Trophoblast cell (in vitro differentiated cells and primary cell): Measurements from ENCODE around the gene HES6.

Source experiments
- DNase-seq, 2 donors: peaks; one replicate each; pipeline ENCODE4 v3.0.0-alpha.2; 2016
- H2AFZ ChIP-seq: 2 replicates; pipeline ENCODE4 v1.6.1; 2013; ENCODE audit warnings: low read length, moderate library complexity, mild to moderate bottlenecking; ENCODE audit not compliant: insufficient read depth, poor library complexity
- H2AK5ac ChIP-seq: 2 replicates; pipeline ENCODE4 v1.6.1; 2013; ENCODE audit warnings: mild to moderate bottlenecking, low read length
- H2BK120ac ChIP-seq: 2 replicates; pipeline ENCODE4 v1.6.1; 2013; ENCODE audit warnings: low read length, mild to moderate bottlenecking, moderate library complexity; ENCODE audit not compliant: insufficient read depth, poor library complexity
- H2BK12ac ChIP-seq: 2 replicates; pipeline ENCODE4 v1.6.1; 2013; ENCODE audit warnings: mild to moderate bottlenecking, low read length, moderate library complexity
- H2BK5ac ChIP-seq: 2 replicates; pipeline ENCODE4 v1.6.1; 2013; ENCODE audit warnings: low read length, low read depth, moderate library complexity, mild to moderate bottlenecking; ENCODE audit not compliant: poor library complexity
- H3K14ac ChIP-seq: 2 replicates; pipeline ENCODE4 v1.6.1; 2013; ENCODE audit warnings: mild to moderate bottlenecking, low read length
- H3K18ac ChIP-seq: 2 replicates; pipeline ENCODE4 v1.6.1; 2013; ENCODE audit warnings: mild to moderate bottlenecking, low read length
- H3K23ac ChIP-seq: 2 replicates; pipeline ENCODE4 v1.6.1; 2013; ENCODE audit warnings: low read length
- H3K27ac ChIP-seq: 2 replicates; pipeline ENCODE4 v1.5.1; 2013; ENCODE audit warnings: low read depth, mild to moderate bottlenecking, inconsistent platforms, low read length, moderate library complexity
- H3K27me3 ChIP-seq: 2 replicates; pipeline ENCODE4 v1.6.1; 2013; ENCODE audit warnings: inconsistent platforms, mild to moderate bottlenecking, low read length, moderate library complexity; ENCODE audit not compliant: insufficient read depth
- H3K36me3 ChIP-seq, 2 experiments: 1 replicate in 1 of 2; 2 replicates in 1 of 2; pipeline ENCODE4 v1.6.1; 2013; ENCODE audit warnings: low read length in 2 of 2, mild to moderate bottlenecking in 2 of 2, moderate library complexity in 1 of 2; ENCODE audit not compliant: insufficient read depth in 2 of 2, control insufficient read depth in 1 of 2
- H3K4ac ChIP-seq: 2 replicates; pipeline ENCODE4 v1.6.1; 2013; ENCODE audit warnings: low read depth, mild to moderate bottlenecking, low read length, moderate library complexity
- H3K4me1 ChIP-seq, 2 experiments: 1 replicate in 1 of 2; 2 replicates in 1 of 2; pipeline ENCODE4 v1.6.1; 2013; ENCODE audit warnings: low read length in 2 of 2, mild to moderate bottlenecking in 2 of 2, moderate library complexity in 1 of 2; ENCODE audit not compliant: insufficient read depth in 2 of 2, control insufficient read depth in 1 of 2
- H3K4me2 ChIP-seq: 2 replicates; pipeline ENCODE4 v1.6.1; 2013; ENCODE audit warnings: inconsistent platforms, mild to moderate bottlenecking, low read length, moderate library complexity
- H3K4me3 ChIP-seq: 2 replicates; pipeline ENCODE4 v1.5.1; 2013; ENCODE audit warnings: mild to moderate bottlenecking, low read depth, low read length, inconsistent platforms
- H3K79me1 ChIP-seq: one replicate; pipeline ENCODE4 v1.6.1; 2013; ENCODE audit warnings: low read length
- H3K79me2 ChIP-seq: 2 replicates; pipeline ENCODE4 v1.6.1; 2013; ENCODE audit warnings: low read length, mild to moderate bottlenecking; ENCODE audit not compliant: control insufficient read depth, insufficient read depth, poor library complexity
- H3K9ac ChIP-seq: 2 replicates; pipeline ENCODE4 v1.6.1; 2013; ENCODE audit warnings: mild to moderate bottlenecking, low read length
- H3K9me3 ChIP-seq: 2 replicates; pipeline ENCODE4 v1.6.1; 2013; ENCODE audit warnings: low read depth, mild to moderate bottlenecking, control low read depth, inconsistent platforms, low read length; ENCODE audit not compliant: insufficient read depth
- H4K12ac ChIP-seq: 2 replicates; pipeline ENCODE4 v1.6.1; 2013; ENCODE audit warnings: low read depth, mild to moderate bottlenecking, low read length, moderate library complexity
- H4K8ac ChIP-seq: 2 replicates; pipeline ENCODE4 v1.6.1; 2013; ENCODE audit warnings: low read depth, mild to moderate bottlenecking, low read length, moderate library complexity
- H4K91ac ChIP-seq: one replicate; pipeline ENCODE4 v1.6.1; 2013; ENCODE audit warnings: low read depth, mild to moderate bottlenecking, low read length, moderate library complexity
- WGBS: extraction: QIAGEN DNeasy Blood & Tissue Kit; methylation state at CpG from one replicate; pipeline ENCODE4 v1.1.7; 2013; ENCODE audit warnings: missing lambda C conversion rate; ENCODE audit not compliant: insufficient read length, insufficient coverage; ENCODE audit errors: extremely low coverage; 5-methylcytosine and 5-hydroxymethylcytosine counted together

HES6 gene

DNA sequence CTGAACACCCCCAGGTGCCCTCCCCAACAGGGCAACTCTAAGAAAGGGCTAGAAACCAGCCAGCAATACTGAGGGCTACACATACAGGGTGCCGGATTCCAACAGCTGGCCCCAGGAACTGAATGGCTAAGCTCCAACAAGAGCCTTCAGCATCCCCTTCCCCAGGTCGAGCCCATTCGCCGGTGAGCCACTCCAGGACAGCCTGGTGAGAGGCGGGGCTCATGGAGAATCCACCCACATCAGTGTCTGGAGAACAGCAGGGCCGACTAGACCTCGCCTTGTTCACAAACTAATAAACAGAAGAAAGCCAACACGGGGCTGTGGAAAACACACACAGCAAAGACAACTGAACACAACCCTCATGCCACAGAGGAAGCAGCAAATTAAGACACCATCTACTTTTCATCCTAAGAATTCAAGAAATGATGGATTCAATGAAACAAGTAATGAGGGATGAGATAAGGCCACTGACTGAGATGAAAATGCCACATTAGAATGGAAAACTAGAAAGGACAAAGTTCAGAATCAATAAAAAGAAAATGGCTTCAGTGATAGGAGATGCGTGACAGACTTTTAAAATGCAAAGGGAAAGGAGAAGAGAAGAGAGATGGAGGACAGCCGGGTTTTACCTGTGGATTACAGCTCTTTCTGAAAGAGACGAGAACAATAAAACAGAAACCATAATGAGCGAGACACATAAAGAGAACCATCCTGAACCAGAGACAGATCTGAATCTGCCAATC lies 40.4 kb upstream of the HES6 start:
- Histone ChIP-seq H3K23ac (no peak overlapping the region), H3K79me1 (no peaks in the 10 kb centered on the region), H3K4ac (no peak overlapping the region), H3K18ac (no peak overlapping the region), H2BK5ac (no peak overlapping the region), H2BK120ac (no peak overlapping the region), H3K4me3 (no peak overlapping the region), H2BK12ac (no peak overlapping the region), H4K8ac (no peak overlapping the region), H3K27ac (no peak overlapping the region), H3K79me2 (peaks cover 2% of the 10 kb centered on the region), H3K4me1 (peaks cover 4% of the 10 kb centered on the region in 2 experiments), H4K91ac (no peak overlapping the region), H3K36me3 (peaks cover 3 to 4% of the 10 kb centered on the region in 2 experiments), H3K9ac (no peak overlapping the region), H2AFZ (no peak overlapping the region), H3K9me3 (peaks cover 7% of the 10 kb centered on the region), H2AK5ac (no peak overlapping the region), H4K12ac (no peak overlapping the region), H3K27me3 (no peaks in the 10 kb centered on the region), H3K14ac (no peak overlapping the region), H3K4me2 (no peak overlapping the region)
- no CpG with 5 or more reads among the region's 12 CpGs for WGBS
- no peak for DNase-seq

DNA sequence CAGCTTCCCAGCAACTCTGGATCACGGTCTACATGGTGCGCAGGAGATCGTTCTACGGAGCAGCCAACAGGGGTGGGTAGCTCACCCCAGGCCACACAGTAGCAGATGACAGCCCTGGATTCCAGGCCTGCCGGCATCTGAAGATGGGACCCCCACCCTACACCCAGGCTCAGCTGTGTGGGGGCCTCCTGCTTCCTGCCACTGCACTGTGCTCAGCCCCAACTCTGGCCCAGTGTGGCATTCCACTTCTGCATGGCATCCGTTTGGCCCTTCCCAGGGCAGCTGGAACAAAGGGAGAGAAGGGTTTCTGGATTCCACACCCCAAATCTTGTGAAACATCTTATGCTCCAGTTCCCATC lies 39.5 kb upstream of the HES6 start:
- no peak overlapping the region for H4K12ac ChIP-seq
- no peak overlapping the region for H3K14ac ChIP-seq
- no peaks in the 10 kb centered on the region for H3K79me2 ChIP-seq
- H3K4ac ChIP-seq, result no peak overlapping the region
- H3K4me3 ChIP-seq, result no peak overlapping the region
- H3K27me3 ChIP-seq, result no peaks in the 10 kb centered on the region
- H3K4me2 ChIP-seq, result no peak overlapping the region
- H3K9me3 ChIP-seq, result peaks cover 7% of the 10 kb centered on the region
- H3K27ac ChIP-seq, result no peak overlapping the region
- H2BK5ac ChIP-seq, result no peak overlapping the region
- no CpG with 5 or more reads among the region's 6 CpGs for WGBS
- H2AFZ ChIP-seq, result no peak overlapping the region
- no peak overlapping the region for H3K9ac ChIP-seq
- no peak overlapping the region for H2AK5ac ChIP-seq
- H4K8ac ChIP-seq, result no peak overlapping the region
- no peak overlapping the region for H3K23ac ChIP-seq
- no peaks in the 10 kb centered on the region for H3K79me1 ChIP-seq
- no peak overlapping the region for H4K91ac ChIP-seq
- DNase-seq, result no peak
- no peak overlapping the region for H2BK120ac ChIP-seq
- H3K18ac ChIP-seq, result no peak overlapping the region
- H3K36me3 ChIP-seq, result peaks cover 3 to 4% of the 10 kb centered on the region in 2 experiments
- H2BK12ac ChIP-seq, result no peak overlapping the region
- no peaks in the 10 kb centered on the region for H3K4me1 ChIP-seq

DNA sequence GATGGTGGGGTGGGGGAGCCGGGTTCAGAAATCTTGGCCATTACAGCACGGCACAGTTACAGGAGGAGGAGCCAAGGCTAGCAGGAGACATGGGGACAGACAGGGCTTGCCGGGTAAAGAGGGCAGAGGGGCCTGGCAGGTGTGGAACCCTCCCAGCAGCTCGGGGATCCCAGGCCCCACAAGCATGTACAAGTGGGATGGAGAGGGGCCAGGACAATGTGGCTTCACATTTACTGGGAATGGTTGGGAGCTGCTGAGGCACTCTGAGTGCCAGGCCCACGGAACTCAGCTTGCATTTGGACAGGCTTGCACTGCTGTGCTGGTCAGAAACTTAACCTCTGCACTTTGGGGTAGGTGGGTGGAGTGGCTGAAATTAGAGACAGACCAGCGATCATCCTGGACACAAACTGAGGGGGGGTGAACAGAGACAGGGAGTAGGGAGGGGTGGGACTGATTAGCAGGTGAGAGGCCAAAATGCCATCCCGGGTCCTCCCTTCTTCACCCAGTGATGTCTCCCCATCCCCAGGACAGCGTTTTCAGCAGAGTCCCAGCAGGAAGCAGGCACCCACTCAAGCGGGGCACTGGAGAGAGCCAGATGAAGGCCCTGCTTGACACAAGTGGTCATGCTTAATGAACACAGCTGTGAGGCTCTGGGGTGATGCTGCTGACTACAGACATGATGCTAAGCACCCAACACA lies 38.9 kb upstream of the HES6 start:
- Histone ChIP-seq H2BK5ac (no peak overlapping the region), H3K36me3 (peaks cover 3 to 4% of the 10 kb centered on the region in 2 experiments), H4K12ac (no peak overlapping the region), H2AK5ac (no peak overlapping the region), H3K4me3 (no peak overlapping the region), H3K79me2 (no peaks in the 10 kb centered on the region), H3K9me3 (peaks cover 7% of the 10 kb centered on the region), H3K79me1 (no peaks in the 10 kb centered on the region), H3K18ac (no peak overlapping the region), H3K27ac (no peak overlapping the region), H3K23ac (no peak overlapping the region), H3K4me2 (no peak overlapping the region), H2BK120ac (no peak overlapping the region), H3K4me1 (peaks cover 0 to 2% of the 10 kb centered on the region in 2 experiments), H2AFZ (no peak overlapping the region), H3K9ac (no peak overlapping the region), H3K27me3 (no peaks in the 10 kb centered on the region), H3K4ac (no peak overlapping the region), H4K91ac (no peak overlapping the region), H4K8ac (no peak overlapping the region), H3K14ac (no peak overlapping the region), H2BK12ac (no peak overlapping the region)
- DNase-seq, result no peak
- WGBS, result no CpG with 5 or more reads among the region's 9 CpGs

DNA sequence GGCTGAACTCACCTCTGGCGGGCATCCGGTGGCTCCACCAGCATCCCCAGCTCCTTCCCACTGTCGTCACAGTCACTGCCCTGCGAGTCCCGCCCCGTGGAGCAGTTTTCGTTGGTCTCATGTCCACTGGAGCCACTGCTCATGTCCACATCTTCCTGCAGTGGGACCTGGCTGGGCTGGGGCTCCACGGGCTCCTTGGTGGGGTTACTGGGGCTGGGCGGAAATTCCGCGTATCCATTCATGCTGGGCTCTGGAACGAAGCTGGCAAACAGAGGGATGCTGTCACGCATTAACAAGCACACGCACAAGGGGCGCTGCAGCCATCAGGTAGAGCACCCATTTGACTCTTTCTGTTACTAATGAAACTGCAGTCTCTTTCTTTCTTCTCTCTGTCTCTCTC lies 37.9 kb upstream of the HES6 start:
- no peak overlapping the region for H2BK5ac ChIP-seq
- no peak overlapping the region for H4K91ac ChIP-seq
- no CpG with 5 or more reads among the region's 15 CpGs for WGBS

More for the DNA sequence above, 37.9 kb upstream of the HES6 start:
- H3K23ac ChIP-seq, result no peak overlapping the region
- no peak overlapping the region for H3K4me3 ChIP-seq
- H2BK120ac ChIP-seq, result no peak overlapping the region
- no peak overlapping the region for H4K12ac ChIP-seq
- H3K4me1 ChIP-seq, result peaks cover 0 to 2% of the 10 kb centered on the region in 2 experiments
- H3K27ac ChIP-seq, result no peak overlapping the region
- H3K79me2 ChIP-seq, result no peaks in the 10 kb centered on the region
- H3K9ac ChIP-seq, result no peak overlapping the region
- no peaks in the 10 kb centered on the region for H3K79me1 ChIP-seq
- DNase-seq, result no peak
- H3K9me3 ChIP-seq, result peaks cover 4% of the 10 kb centered on the region
- H3K14ac ChIP-seq, result no peak overlapping the region
- peaks cover 3 to 6% of the 10 kb centered on the region in 2 experiments for H3K36me3 ChIP-seq
- no peak overlapping the region for H2AK5ac ChIP-seq
- no peak overlapping the region for H3K4ac ChIP-seq
- H2BK12ac ChIP-seq, result no peak overlapping the region
- no peak overlapping the region for H2AFZ ChIP-seq
- no peak overlapping the region for H3K4me2 ChIP-seq
- no peak overlapping the region for H3K18ac ChIP-seq
- no peaks in the 10 kb centered on the region for H3K27me3 ChIP-seq
- no peak overlapping the region for H4K8ac ChIP-seq
